HG03575 (cell line): ENCODE results near the gene KRT34.
"Not testable (repeated sequence)": the region's sequence is repeated elsewhere in the genome, so short reads cannot be mapped to it uniquely, and the experiment has no call there.

Source experiments
- ATAC-seq: cut with Tn5 transposase; IDR thresholded peaks from one replicate; pipeline ENCODE4 v1.9.1; 2021; ENCODE audit not compliant: unreplicated experiment, insufficient number of reproducible peaks, low FRiP score; ENCODE audit errors: extremely low read depth

The KRT34 gene

DNA sequence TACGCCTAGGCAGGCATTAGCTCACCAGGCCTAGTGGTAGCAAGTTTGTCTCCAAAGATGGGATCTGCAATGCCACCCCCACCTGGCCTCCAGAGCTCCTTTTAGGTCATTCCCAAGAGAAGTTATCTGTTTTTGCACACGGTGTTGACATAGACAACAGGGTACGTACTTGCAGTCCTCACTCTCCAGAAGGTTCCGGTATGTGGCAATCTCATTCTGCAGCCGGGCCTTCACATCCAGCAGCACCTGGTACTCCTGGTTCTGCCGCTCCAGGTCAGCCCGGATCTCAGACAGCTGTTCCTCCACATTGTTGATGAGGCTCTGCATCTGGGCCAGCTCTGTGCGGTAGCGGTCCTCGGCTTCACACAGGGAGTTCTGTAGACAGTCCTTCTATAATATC, 25.1 kb upstream of the KRT34 start:
- ATAC-seq: no peak

DNA sequence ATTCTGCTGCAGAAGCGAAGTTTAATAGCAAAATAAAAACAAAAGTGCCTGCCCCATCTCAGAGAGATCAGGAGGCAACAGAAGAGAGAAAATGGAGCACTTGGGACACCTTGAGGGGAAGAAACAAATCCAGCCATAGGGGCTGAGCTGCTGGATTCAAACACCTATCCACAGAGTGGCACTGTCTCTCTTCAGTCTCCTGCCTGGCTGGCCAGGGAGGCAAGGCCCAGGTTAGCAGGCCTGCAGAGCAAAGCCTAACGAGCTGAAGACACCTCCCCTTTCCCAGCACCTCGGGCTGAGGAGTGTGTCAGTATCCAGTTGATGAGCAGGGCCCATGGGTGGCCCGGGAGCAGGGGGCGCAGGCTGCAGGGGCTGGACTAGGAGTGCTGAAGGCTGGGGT, 24.1 kb upstream of the KRT34 start:
- ATAC-seq: no peak

DNA sequence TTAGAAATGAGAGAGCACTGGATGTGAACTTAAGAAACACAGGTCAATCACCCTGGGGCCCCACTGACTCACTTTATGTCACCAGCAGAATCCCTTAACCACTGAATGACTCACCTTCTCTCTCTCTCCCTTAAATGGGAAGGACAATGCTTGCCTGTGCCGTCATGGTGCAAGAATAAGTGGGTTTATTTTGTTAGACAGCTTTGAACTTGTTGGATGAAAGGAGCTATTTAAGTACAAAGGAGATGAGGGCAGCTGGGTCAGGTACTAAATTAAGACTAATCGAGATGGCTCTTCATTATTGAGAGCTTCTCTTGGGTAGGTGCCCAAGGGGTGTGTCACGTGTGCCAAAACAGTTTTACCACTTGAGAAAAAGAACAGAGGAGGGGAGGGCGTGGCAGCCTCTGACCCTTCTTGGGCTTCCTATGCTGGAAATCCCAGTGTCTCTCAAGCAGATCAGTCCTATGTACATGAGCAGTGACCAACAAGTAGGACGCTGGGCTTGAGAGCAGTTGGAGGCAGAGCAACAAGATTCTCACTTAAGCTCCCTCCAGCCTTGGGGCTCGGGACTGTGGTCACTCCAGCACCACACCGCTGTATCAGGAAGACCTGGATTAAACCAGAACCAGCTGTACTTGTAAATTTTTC, 22.0 kb upstream of the KRT34 start:
- no peak for ATAC-seq

DNA sequence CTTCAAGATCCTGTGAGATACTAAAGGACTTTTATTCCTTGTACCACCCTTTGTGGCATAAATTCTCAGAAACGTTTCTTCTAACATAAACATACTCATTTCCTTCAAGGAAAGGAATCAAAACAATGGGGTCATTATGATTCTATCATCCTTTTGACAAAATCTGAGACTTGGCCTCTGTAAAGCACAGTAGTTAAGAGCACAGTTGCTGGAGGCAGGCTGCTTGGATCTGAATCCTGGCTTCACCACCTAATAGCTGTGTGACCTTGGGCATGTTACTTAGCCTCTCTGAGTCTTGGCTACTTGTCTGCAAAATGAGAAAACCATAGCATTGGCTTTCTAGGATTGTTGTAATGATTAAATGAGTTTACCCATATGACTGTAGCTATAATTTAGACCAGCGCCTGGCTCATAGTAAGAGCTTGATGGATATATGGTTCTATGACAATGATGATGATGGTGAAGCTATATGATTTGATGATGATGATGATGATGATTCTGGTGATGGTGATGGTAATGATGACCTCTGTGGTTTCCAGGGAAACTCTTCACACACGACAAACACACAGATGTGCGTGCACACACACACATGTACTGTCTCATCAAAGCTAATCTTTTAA, 21.4 kb upstream of the KRT34 start:
- ATAC-seq: no peak

DNA sequence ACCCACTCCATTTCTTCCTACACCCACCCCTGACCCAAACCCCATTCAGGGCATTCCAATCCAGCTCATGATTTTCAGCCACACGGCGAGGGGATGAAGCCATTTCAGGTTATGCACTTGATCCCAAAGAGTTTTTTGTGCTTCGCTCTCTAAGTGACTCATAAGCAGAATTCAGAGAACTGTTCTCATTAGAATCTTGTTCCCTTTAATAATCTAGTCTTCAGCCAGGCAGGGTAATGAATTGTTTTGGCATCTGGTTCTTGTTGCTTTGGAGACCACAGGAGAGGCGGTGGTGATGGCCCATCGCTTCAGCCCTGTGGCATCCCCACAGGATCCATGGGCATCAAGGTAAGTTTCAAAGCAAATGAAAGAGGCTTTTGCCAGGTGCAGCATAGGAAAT, 20.1 kb upstream of the KRT34 start:
- ATAC-seq: no peak

DNA sequence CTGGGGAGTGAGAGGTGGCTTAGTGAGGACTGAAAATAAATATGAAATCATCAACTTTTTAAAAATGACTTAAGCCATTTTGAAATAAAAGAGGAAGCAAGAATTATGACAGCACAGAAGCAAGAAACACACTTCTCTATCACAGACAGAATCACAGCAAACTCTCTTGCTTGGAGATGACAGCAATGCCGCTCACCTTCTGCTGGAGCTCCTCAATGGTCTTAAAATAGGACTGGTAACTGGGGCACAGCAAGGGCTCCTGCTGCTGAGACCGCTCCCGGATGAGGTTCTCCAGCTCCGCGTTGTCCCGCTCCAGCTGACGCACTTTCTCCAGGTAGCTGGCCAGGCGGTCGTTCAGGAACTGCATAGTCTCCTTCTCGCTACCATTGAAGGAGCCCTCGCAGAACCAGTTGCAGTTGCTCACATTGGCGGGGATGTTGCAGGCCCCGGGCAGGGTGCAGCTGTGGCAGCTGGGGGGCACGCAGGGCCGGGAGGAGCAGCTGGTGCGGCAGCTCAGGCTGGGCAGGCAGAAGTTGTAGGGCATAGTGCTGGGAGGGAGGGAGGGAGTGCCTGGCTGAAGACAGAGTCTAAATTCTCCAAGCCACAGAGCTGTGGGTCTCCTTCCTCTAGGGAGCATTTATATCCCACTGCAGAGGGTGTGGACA, 15.0 kb upstream of the KRT34 start, which contains the start of gene KRT31:
Gene KRT31 (minus strand): TSS at position 613 of the 665 bp plus-strand sequence. CDS start 69 bp downstream, at position 544.
- ATAC-seq: no peak

DNA sequence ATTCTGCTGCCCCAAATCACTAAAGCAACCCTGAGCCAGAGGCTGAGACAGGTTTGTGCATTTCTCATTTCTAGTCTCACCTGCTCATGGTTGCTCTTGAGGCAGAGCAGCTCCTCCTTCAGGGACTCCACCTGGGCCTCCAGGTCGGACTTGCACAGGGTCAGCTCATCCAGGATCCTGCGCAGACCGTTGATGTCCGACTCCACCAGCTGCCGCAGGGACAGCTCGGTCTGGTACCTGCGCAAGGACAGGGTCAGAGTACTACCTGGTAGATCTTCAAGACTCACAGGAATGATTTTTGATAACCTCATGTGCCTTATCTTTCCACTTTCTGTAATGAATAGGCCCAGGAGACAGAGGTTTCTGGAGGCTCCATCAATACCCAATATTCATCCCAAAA, 14.2 kb upstream of the KRT34 start:
- ATAC-seq: no peak

DNA sequence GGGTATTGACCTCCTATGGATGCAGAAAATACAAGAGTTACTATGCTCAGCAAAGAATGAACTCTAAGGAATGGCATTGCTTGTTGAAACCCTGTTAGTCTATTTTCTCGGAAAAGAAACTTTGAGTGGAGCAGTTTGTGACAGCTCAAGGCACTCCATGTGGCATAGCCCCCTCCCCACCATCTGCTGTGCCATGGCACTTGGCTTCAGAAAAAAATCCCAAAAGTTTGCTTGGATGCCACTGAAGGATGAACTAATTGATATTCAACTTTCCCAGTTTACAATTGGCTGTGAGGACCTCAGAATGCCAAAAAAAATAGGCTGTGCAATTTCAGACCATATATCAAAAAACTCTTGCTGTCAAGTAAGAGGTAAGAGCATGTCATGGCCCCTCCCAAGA, 13.5 kb upstream of the KRT34 start:
- no peak for ATAC-seq

DNA sequence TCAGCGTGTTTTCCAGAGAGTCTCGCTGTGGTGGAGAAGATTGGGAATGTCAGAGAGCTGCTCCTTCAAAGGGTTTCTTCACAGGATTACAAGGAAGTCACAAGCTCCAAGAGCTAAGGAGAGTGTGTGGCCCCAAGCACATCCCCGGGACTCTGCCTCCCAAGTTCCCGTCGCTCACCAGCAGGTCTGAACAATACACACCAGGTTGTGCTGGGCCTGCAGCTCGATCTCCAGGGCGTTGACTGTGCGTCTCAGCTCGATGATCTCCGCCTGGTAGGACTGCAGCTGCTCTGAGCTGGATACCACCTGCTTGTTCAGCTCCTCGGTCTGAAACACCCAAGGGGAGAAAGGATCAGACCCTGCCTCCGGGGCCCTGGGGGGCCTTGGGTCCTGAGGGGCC, 12.9 kb upstream of the KRT34 start:
- ATAC-seq: not testable (repeated sequence)

DNA sequence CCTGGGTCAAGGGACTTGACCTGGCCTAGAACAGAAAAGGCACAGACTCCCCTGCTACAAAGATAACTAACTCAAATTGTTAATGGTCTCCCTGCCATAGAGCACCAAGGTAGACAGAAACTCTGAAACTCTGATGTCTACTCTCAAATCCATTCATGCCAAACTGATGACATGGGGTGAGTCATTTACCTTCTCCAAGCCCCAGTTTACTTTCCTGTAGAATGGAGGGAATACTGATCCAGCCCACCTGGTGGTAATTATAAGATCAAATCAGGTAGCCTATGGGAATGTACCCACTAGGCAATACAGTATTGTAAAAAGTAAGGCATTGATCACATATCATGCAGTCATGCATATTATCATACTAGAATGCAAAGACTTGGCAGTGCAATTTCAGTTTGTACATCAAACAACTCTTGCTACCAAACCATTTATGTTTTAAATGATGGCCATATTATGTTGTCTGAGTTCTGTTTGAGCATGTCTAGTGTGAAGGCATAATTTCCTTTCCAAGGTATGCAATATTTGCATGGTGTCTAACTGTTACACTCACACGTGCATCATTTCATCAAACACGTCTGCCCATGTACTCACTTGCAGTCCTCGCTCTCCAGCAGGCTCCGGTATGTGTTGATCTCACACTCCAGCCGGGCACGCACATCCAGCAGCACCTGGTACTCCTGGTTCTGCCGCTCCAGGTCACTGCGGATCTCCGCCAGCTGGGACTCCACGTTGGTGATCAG, 12.3 kb upstream of the KRT34 start:
- no peak for ATAC-seq

DNA sequence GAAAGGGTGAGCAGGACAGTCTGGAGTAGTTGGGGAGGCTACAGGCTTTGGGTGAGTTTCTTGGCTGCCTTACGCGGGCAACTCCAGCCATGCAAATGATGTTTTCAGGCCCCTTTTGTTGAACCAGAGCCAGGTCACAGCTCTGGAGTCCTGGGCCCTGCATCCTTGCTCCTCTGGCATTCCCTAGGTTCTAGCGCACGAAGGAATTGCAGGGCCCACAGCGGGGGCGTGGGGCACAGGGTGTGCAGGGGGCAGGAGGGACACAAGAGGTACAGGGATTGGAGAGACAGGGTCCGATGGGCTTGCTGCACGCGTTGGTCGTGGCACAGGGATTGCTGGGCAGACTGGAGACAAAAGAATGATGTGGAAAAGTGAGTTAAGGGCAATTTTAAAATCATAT, 11.7 kb upstream of the KRT34 start:
- no peak for ATAC-seq

DNA sequence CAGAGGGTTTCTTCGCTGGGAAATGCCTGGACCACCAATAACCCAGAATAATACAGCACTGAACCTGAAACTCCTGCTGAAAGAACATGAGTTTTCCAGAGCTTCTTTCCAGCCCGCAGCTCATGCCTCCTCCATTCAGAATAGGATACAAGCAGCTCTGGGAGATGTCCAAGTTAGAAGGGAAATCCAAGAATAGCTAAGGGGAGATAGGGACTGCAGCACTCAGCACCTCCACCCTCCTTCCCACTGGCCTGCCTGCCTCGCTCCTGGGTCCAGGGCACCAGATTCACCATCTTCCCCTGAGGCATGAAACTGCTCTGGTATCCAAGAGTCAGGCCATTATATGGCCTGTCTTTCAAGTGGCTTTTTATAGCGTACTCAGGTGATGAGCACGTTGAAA, 11.2 kb upstream of the KRT34 start:
- no peak for ATAC-seq

DNA sequence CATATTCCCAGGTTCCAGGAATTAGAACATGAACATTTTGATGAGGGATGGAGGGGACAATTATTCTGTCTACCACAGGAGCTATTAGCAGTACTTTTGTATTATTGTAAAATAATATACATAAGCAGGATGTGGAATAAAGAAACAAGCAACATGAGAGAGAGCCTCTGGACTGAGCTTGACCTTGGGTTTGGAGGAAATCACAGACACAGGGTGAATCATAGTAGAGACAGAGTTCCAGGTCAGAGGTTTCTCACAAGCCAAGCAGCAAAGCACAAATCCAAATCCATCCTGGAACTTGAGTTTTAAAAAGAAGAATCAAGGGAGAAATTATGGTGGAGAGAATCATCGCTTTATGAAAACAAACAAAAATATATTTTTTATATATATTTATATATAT, 10.2 kb upstream of the KRT34 start:
- no peak for ATAC-seq

DNA sequence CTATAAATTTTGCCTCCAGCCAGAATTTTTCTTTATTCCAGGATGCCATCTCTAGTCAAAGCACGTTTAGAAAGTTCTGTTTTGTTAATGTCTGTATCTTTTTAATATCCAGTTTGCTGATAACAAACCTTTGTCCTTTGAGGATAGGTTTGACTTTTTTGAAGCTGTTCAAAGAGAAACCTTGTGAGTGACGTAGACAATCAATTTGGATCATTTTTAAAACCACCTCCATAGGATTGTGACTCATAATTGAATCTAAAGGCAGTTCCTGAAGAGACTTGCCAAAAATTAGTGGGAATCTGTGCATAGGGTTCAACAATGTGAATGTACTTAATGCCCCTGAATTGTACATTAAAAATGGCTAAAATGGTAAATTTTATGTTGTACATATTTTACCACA, 9.4 kb upstream of the KRT34 start:
- no peak for ATAC-seq

DNA sequence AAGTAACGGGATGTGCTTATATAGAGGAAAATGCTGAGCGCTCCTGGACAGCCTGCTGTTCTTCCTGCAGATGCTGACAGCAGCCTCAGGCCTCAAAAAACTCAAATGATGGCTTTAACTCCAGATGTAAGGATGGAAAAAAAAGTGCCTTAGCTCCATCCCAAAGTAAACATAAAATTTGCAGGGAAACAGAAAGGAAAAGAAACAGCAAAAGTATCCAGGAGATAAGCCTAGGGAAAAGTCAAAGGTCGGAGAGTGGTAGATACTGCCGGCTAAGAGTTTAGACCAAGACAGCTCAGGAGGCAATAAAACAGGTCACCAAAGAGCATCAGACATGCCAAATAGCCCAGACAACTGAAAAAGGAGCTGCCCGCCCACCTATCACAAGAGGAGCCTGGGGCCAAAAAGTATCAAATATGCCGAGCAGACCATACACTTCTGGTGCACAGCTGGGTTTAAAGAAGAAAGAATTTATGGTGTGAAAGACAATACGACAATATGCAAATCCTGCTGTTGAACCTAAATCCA, 8.4 kb upstream of the KRT34 start:
- ATAC-seq: no peak

DNA sequence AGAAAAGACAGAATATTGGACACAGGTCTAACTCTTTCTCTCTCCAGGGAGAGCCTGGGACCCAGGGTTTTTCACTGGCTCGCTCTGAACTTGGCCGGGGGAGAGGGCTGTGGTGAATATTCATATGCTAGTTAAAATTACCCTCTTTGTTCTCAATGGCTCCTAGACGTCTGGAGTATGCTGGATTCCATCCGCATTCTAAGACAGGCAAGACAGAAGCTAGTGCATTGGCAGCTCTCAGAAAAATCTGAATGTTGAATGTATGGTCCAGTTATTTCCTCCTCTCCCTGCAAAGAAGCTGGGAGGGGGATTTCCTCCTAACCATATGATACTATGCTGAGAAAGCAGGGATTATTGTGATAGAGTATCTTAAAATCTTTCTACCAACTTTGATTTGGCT, 5.6 kb upstream of the KRT34 start:
- ATAC-seq: no peak

DNA sequence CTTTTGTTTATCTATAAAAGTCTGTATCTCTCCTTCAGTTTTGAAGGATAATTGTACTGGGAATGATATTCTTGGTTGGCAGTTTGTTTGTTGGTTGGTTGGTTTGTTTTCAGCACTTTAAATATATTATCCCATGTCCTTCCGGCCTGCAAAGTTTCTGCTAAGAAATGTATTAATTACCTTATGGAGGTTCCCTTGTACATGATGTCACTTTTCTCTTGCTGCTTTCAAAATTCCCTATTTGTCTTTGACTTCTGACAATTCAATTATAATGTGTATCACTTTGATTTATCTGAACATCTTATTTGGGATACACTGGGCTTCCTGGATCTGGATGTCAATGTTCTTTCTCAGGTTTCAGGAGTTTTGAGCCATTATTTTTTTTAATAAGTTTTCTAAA, 4.1 kb upstream of the KRT34 start:
- ATAC-seq: no peak

DNA sequence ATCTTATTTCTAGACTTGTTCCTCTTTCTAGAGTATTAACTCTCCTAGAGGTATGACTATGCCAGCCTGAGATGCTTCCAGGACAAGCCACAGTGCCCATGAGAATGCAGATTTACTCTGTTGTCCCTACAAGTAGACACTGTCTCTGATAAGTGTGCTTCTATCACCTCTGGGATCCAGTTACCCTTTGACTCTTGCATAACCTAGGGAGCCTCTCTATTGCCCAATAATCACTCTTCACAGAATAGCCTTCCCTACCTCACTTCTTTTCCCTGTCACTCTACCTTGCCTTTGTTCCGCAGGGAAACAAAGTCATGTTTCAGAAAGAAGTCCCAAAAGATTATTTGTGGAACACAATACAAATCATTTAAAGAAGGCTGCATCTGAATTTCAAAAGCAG, 1.6 kb upstream of the KRT34 start:
- no peak for ATAC-seq

DNA sequence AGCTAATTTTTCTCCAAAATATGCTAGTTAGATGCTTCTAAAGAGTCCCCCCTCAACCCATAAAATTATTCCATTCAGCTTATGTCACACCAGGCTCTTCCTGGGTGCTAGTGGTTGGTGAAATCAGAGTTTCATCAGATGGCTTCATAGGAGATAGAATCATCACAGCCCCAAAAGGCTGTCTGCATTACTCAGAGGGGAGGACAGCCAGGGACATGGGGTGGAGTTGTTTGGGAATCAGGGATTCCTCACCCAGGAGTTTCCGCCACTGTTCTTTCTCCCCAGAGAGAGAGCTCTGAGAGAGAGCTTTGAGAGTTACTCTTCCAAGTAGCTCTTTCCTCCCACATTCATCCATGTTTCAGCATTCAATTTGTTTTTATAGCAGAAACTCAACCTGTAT, 288 bp upstream of the KRT34 start:
- ATAC-seq: no peak

DNA sequence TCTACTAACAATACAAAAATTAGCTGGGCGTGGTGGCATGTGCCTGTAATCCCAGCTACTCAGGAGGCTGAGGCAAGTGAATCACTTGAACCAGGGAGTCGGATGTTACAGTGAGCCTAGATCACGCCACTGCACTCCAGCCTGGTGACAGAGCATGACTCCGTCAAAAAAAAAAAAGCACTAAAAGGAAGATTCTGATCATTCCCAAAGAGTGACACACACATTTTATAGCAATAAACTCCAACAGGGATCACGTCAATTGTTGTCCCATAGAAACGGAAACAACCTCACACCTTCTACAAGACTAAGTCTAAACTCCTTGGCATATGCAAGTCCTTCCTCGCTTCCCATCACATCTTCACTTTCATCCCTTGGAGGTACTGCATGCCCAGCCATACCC, 2.0 kb downstream of the KRT34 start:
- not testable (repeated sequence) for ATAC-seq
